ENCODE data around the gene MPP3.
"Not testable (repeated sequence)": the region's sequence is repeated elsewhere in the genome, so short reads cannot be mapped to it uniquely, and the experiment has no call there.

The MPP3 gene

GRCh38 chr17:43860927-43861622, 28.1 kb upstream of the MPP3 start:
- DNase-seq, result no peak

GRCh38 chr17:43860077-43860725, 27.3 kb upstream of the MPP3 start:
- no peak for DNase-seq

- no peak for DNase-seq
These were observed 25.1 kb upstream of the MPP3 start for GRCh38 chr17:43857957-43858600.

- no peak for DNase-seq
These were observed 24.2 kb upstream of the MPP3 start for GRCh38 chr17:43857141-43857540.

- DNase-seq, result no peak
These were observed 23.2 kb upstream of the MPP3 start for GRCh38 chr17:43856141-43856540.

- DNase-seq, result no peak
These were observed 22.1 kb upstream of the MPP3 start for GRCh38 chr17:43855061-43855460.

- no peak for DNase-seq
These were observed 21.6 kb upstream of the MPP3 start for GRCh38 chr17:43854498-43854897.

- DNase-seq, result no peak
These were observed 20.6 kb upstream of the MPP3 start for GRCh38 chr17:43853546-43853945.

GRCh38 chr17:43852571-43852970, 19.6 kb upstream of the MPP3 start:
- no peak for DNase-seq

- DNase-seq, result no peak
These were observed 16.2 kb upstream of the MPP3 start for GRCh38 chr17:43849116-43849515.

GRCh38 chr17:43848601-43849000, 15.7 kb upstream of the MPP3 start:
- no peak for DNase-seq

- DNase-seq, result no peak
These were observed 14.0 kb upstream of the MPP3 start, which contains the start of gene CD300LG for GRCh38 chr17:43846963-43847371. TSS of gene CD300LG (plus strand) at chr17:43847176. CDS start at chr17:43847217, 41 bp downstream.

GRCh38 chr17:43846221-43846712, 13.3 kb upstream of the MPP3 start:
- DNase-seq, result peak; percentile 60 to 79

- DNase-seq, result no peak
These were observed 12.8 kb upstream of the MPP3 start for GRCh38 chr17:43845766-43846165.

GRCh38 chr17:43844241-43844640, 11.3 kb upstream of the MPP3 start:
- no peak for DNase-seq

- DNase-seq, result no peak
These were observed 10.0 kb upstream of the MPP3 start for GRCh38 chr17:43842975-43843325.

GRCh38 chr17:43842091-43842974, 9.4 kb upstream of the MPP3 start:
- not testable (repeated sequence) for DNase-seq

GRCh38 chr17:43841282-43841681, 8.3 kb upstream of the MPP3 start:
- DNase-seq, result no peak

- DNase-seq, result no peak
These were observed 7.9 kb upstream of the MPP3 start for GRCh38 chr17:43840814-43841213.

- DNase-seq, result no peak
These were observed 6.7 kb upstream of the MPP3 start for GRCh38 chr17:43839670-43840108.

- DNase-seq, result no peak
These were observed 1.2 kb upstream of the MPP3 start for GRCh38 chr17:43834106-43834505.

- peak in 1 of 2 experiments; percentile 10 for DNase-seq
These were observed 574 bp downstream of the MPP3 start for GRCh38 chr17:43832168-43832975.

Measured in stimulated activated CD4-positive, alpha-beta T cell treated with anti-CD3 and anti-CD28 coated beads, Interleukin-4, amount 100 ng/mL, for 4 hours (primary cell).